Activated T-helper 2 cell treated with anti-CD3 and anti-CD28 coated beads, Interferon-gamma antibody, Interleukin-2, Interleukin-4, amounts not matched to agents 10 μg/mL and 5 μg/mL and 100 μg/mL, durations not matched to agents 14 hours and 24 hours and 36 hours (primary cell): Measurements from ENCODE around the gene SYTL2. TPM values are rescaled to one million over a fixed set of nuclear protein-coding genes. Genes with fewer than 3 reads are reported as not detected.
"Not testable (repeated sequence)": the region's sequence is repeated elsewhere in the genome, so short reads cannot be mapped to it uniquely, and the experiment has no call there.

Experiments used
- DNase-seq: peaks from one replicate; pipeline ENCODE4 v3.0.0; 2021; ENCODE audit warnings: low spot score
- H3K27ac Mint-ChIP-seq: one replicate; pipeline ENCODE4 v1.8.0; 2021; ENCODE audit warnings: mixed read lengths
- H3K27me3 Mint-ChIP-seq: one replicate; pipeline ENCODE4 v1.8.0; 2021; ENCODE audit warnings: low read depth, mixed read lengths
- H3K36me3 Mint-ChIP-seq: one replicate; pipeline ENCODE4 v1.8.0; 2021; ENCODE audit warnings: low read depth, mixed read lengths
- H3K4me1 Mint-ChIP-seq: one replicate; pipeline ENCODE4 v1.8.0; 2021; ENCODE audit warnings: low read depth, mixed read lengths
- H3K4me3 Mint-ChIP-seq: one replicate; pipeline ENCODE4 v1.8.0; 2021; ENCODE audit warnings: low read depth, mild to moderate bottlenecking, moderate library complexity, mixed read lengths
- H3K9me3 Mint-ChIP-seq: one replicate; pipeline ENCODE4 v1.8.0; 2021; ENCODE audit warnings: mixed read lengths
- intact Hi-C: fragments of 100-400 bp; cut with micrococcal nuclease; formaldehyde crosslinking; loops from one replicate; pipeline ENCODE4 v1.15.1; 2023
- total RNA-seq: library from RNA; stranded (reverse); gene quantifications from 2 replicates; pipeline ENCODE4 v1.2.3, GENCODE V29; 2022

Gene SYTL2
- total RNA-seq, 1 donor from 2014 or later = 16.0 TPM

GRCh38 chr11:85845124-85845631 is 34.2 kb upstream of the SYTL2 start:
- Mint-ChIP-seq H3K4me3 (no peak overlapping the region), H3K27ac (no peak overlapping the region), H3K27me3 (no peaks in the 10 kb centered on the region), H3K4me1 (peaks cover 23% of the 10 kb centered on the region), H3K9me3 (peaks cover 13% of the 10 kb centered on the region), H3K36me3 (peaks cover 2% of the 10 kb centered on the region)
- no peak for DNase-seq
- intact Hi-C loops = loop anchor here (2.0 kb wide), 1 partner anchor 16 kb away; no protein-coding TSS in a partner anchor

GRCh38 chr11:85844439-85845123 is 33.6 kb upstream of the SYTL2 start:
- no peak for DNase-seq
- no peaks in the 10 kb centered on the region for H3K36me3 Mint-ChIP-seq
- H3K4me3 Mint-ChIP-seq = no peak overlapping the region
- no peaks in the 10 kb centered on the region for H3K27me3 Mint-ChIP-seq
- intact Hi-C loops = loop anchor here (2.0 kb wide), 1 partner anchor 16 kb away; no protein-coding TSS in a partner anchor
- H3K27ac Mint-ChIP-seq = no peak overlapping the region
- peaks cover 11% of the 10 kb centered on the region for H3K9me3 Mint-ChIP-seq
- peaks cover 23% of the 10 kb centered on the region for H3K4me1 Mint-ChIP-seq

DNA sequence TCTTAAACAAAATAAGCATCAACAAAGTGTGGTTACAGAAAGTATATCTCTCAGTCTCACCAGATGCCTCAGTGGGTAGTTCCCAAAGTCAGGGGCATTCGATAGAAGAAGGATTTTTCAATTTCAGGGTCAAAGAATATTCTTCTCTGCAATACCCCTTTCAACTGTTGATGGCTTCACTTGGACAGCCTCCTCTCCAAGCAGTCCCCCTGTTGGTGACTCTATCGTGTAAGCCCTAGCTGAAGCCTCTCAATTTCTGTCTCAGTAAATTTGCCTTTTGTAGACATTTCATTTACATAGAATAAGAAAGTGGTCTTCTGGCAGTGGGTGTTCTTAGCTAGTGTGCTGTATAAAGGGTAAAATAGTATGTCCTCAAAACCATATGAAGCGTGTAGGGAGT is 33.0 kb upstream of the SYTL2 start:
- intact Hi-C loops = loop anchor here (2.0 kb wide), 1 partner anchor 15 kb away; no protein-coding TSS in a partner anchor
- peaks cover 11% of the 10 kb centered on the region for H3K9me3 Mint-ChIP-seq
- H3K27ac Mint-ChIP-seq = no peak overlapping the region
- H3K4me3 Mint-ChIP-seq = no peak overlapping the region
- no peaks in the 10 kb centered on the region for H3K27me3 Mint-ChIP-seq
- no peaks in the 10 kb centered on the region for H3K36me3 Mint-ChIP-seq
- H3K4me1 Mint-ChIP-seq = peaks cover 23% of the 10 kb centered on the region
- no peak for DNase-seq

- H3K27ac Mint-ChIP-seq, H3K27me3 Mint-ChIP-seq, DNase-seq, H3K36me3 Mint-ChIP-seq, intact Hi-C loops, H3K9me3 Mint-ChIP-seq, H3K4me3 Mint-ChIP-seq: not testable (repeated sequence)
- H3K4me1 Mint-ChIP-seq = peaks cover 22% of the 10 kb centered on the region
These were observed 30.0 kb upstream of the SYTL2 start for GRCh38 chr11:85840932-85841331.

GRCh38 chr11:85835729-85836128 is 24.8 kb upstream of the SYTL2 start:
- intact Hi-C loops = no loop called here

GRCh38 chr11:85835263-85835662 is 24.3 kb upstream of the SYTL2 start:
- Mint-ChIP-seq H3K4me1 (no peaks in the 10 kb centered on the region), H3K9me3 (peaks cover 12% of the 10 kb centered on the region), H3K27ac (no peak overlapping the region), H3K4me3 (no peak overlapping the region), H3K36me3 (peaks cover 10% of the 10 kb centered on the region), H3K27me3 (no peaks in the 10 kb centered on the region)
- intact Hi-C loops = no loop called here
- no peak for DNase-seq

More at GRCh38 chr11:85835729-85836128, 24.8 kb upstream of the SYTL2 start:
- Mint-ChIP-seq H3K9me3 (peaks cover 12% of the 10 kb centered on the region), H3K4me1 (peaks cover 2% of the 10 kb centered on the region), H3K27me3 (no peaks in the 10 kb centered on the region), H3K4me3 (no peak overlapping the region), H3K36me3 (peaks cover 10% of the 10 kb centered on the region), H3K27ac (no peak overlapping the region)
- no peak for DNase-seq

DNA sequence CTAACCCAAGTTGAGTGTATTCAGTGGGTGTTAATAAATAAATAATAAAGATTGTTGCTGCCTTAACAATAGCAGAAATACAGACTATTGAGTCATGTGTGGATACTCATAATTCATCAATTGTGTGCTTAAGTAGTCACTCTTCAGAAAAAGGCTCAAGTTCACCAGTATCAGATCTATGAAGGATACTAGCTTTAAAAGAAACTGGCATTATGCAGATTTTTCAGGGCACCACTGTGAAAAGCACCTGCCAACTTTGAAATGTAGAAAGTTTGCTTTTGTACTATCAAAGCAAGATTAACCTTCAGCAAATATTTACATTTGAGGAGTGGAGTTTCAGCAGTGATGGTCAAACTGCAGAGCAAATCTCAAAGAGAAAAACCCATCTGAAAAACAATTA is 20.1 kb upstream of the SYTL2 start:
- DNase-seq = no peak
- Mint-ChIP-seq H3K27me3 (no peaks in the 10 kb centered on the region), H3K4me1 (peaks cover 25% of the 10 kb centered on the region), H3K27ac (no peak overlapping the region), H3K4me3 (no peak overlapping the region), H3K36me3 (peaks cover 7% of the 10 kb centered on the region), H3K9me3 (peaks cover 10% of the 10 kb centered on the region)
- intact Hi-C loops = no loop called here

DNA sequence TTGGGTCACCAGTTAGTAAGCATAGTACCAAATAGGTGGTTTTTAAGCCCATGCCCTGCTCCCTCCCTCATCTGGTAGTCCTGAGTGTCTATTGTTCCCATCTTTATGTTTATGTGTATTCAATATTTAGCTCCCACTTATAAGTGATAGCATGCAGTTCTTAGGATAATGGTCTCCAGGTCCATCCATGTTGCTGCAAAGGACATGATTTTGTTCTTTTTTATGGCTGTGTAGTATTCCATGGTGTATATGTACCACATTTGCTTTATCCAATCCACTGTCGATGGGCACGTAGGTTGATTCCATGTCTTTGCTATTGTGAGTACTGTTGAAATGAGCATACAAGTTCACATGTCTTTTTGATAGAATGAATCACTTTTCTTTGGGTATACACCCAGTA is 18.2 kb upstream of the SYTL2 start:
- no peak for DNase-seq
- Mint-ChIP-seq H3K4me3 (no peak overlapping the region), H3K27ac (no peak overlapping the region), H3K27me3 (no peaks in the 10 kb centered on the region), H3K36me3 (no peaks in the 10 kb centered on the region), H3K4me1 (peaks cover 39% of the 10 kb centered on the region), H3K9me3 (no peaks in the 10 kb centered on the region)
- intact Hi-C loops = loop anchor here (2.0 to 5.0 kb wide), 6 partner anchors 16 to 388 kb away; partner anchors contain the start of gene TMEM126A

DNA sequence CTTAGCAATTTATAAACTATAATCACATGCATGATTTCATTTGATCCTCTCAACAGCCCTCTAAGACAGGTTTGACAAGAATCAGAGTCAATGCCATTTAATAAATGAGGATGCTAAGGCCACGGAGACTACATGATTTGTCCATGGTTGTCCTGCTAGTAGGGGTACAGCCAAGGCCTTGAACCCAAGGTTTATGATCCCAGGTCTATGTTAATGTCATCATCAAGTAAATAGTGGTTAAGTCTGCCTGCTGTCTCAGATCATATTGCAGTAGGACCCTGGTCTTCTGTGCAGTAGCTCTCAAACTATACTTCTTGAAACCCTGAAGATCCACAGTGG is 17.7 kb upstream of the SYTL2 start:
- no peak overlapping the region for H3K4me3 Mint-ChIP-seq
- no peaks in the 10 kb centered on the region for H3K9me3 Mint-ChIP-seq
- intact Hi-C loops = loop anchor here (2.0 to 5.0 kb wide), 6 partner anchors 16 to 389 kb away; partner anchors contain the start of gene TMEM126A
- H3K4me1 Mint-ChIP-seq = peaks cover 45% of the 10 kb centered on the region
- no peaks in the 10 kb centered on the region for H3K36me3 Mint-ChIP-seq
- no peak for DNase-seq
- no peaks in the 10 kb centered on the region for H3K27me3 Mint-ChIP-seq
- H3K27ac Mint-ChIP-seq = no peak overlapping the region

DNA sequence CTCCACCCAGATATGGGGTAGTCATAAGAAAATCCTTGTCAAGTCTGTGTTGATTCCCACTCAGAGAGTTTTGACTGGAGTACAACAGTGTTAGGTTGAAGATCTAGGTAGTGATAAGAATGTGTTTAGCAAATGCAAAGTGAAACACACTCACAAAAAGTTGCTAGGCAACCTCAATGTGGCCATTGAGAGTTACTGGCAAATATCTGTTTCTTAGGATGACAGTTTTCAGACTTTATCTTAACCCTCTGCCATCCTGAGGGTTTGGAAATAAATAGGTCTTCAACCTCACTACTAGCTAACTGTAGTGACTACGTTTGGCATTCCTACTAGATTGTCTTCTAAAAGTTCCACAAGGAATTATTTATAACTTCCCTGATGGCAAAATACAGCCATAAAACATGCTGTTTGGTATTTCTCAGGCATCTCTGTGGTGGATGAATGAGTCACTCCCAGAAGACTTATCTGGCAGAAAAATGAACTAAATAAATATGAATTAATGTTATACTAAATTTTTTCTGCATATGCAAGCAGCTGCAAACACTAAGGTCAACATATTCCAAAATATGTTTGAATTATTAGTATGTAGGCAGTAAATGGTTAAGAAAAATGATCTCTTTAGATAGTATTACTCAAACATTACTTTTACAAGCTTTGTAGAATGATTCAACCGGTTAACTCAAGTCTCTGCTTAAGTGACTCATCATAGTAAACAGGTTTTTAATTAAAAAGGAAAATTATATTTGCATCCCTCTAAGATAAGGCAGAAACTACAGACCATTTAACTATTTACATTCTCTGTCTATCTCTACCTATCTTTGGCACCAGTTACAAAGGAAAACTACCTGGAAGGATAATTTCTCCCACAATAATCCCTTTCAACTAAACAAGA is 17.1 kb upstream of the SYTL2 start:
- Mint-ChIP-seq H3K36me3 (no peaks in the 10 kb centered on the region), H3K27me3 (no peaks in the 10 kb centered on the region), H3K27ac (peak overlapping the region; percentile 90), H3K4me3 (peak overlapping the region; percentile 45), H3K9me3 (no peaks in the 10 kb centered on the region), H3K4me1 (peaks cover 50% of the 10 kb centered on the region)
- intact Hi-C loops = loop anchor here (1.0 to 5.0 kb wide), 12 partner anchors 13 to 389 kb away; partner anchors contain the start of genes CCDC83, CREBZF, TMEM126A and TMEM126B
- peak; percentile 54 for DNase-seq

GRCh38 chr11:85826116-85826855 is 15.3 kb upstream of the SYTL2 start:
- no peaks in the 10 kb centered on the region for H3K9me3 Mint-ChIP-seq
- H3K4me3 Mint-ChIP-seq = no peak overlapping the region
- peak overlapping the region; percentile 62 for H3K27ac Mint-ChIP-seq
- H3K4me1 Mint-ChIP-seq = peaks cover 67% of the 10 kb centered on the region
- intact Hi-C loops = loop anchor here (5.0 kb wide), 5 partner anchors 44 to 391 kb away; partner anchors contain the start of gene TMEM126A
- no peaks in the 10 kb centered on the region for H3K36me3 Mint-ChIP-seq
- no peaks in the 10 kb centered on the region for H3K27me3 Mint-ChIP-seq
- DNase-seq = no peak

GRCh38 chr11:85825616-85826015 is 14.7 kb upstream of the SYTL2 start:
- intact Hi-C loops = loop anchor here (5.0 kb wide), 5 partner anchors 43 to 392 kb away; partner anchors contain the start of gene TMEM126A
- no peak overlapping the region for H3K4me3 Mint-ChIP-seq
- no peak for DNase-seq
- H3K4me1 Mint-ChIP-seq = peaks cover 69% of the 10 kb centered on the region
- H3K9me3 Mint-ChIP-seq = no peaks in the 10 kb centered on the region
- no peak overlapping the region for H3K27ac Mint-ChIP-seq
- H3K36me3 Mint-ChIP-seq = no peaks in the 10 kb centered on the region
- no peaks in the 10 kb centered on the region for H3K27me3 Mint-ChIP-seq
